HFF-Myc (cell line): Measurements from ENCODE around the gene GPC5.

ENCODE experiments used
- DNase-seq: peaks from one replicate; pipeline ENCODE4 v3.0.0-alpha.2; 2011; ENCODE audit warnings: low read depth; ENCODE audit errors: extremely low read depth
- H3K4me3 ChIP-seq: replicated peaks from 2 replicates; pipeline ENCODE4 v1.5.1; 2011; ENCODE audit warnings: low read depth, mild to moderate bottlenecking, control low read depth, low read length
- TF ChIP-seq, protein P1 (sequence below): IDR thresholded peaks from 2 replicates; pipeline ENCODE4 v1.5.1; 2012; ENCODE audit warnings: mild to moderate bottlenecking, low read depth, low read length, control low read depth; ENCODE audit errors: missing control alignments

Gene GPC5

DNA sequence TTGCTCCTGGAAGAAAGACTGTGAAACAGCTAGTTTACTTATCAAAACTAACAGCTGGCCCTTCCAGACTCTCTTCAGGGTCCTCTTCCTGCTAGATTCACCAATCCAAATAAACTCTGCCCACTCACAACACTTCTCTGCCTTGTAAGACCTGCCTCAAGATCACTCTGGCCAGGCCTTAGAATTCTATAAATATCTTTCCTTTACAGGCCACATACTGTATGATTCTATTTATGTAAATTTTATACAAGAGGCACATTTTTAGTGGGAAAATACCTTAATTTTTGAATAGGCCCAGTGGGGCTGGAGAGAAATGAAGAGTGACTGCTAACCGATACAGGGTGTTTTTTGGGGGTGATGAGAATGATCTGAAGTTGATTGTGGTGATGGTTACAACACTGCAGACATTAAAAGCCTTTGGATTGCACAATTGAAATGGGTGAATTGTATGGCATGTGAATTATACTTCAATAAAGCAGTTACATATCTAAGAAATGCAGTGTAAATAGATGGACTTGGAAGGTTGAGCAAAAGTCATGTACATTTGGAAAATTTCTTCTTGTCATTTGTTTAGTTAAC lies 141.8 kb downstream of the GPC5 start:
- no peak overlapping the region for H3K4me3 ChIP-seq
- no peak for DNase-seq
- TF ChIP-seq, protein P1, sequence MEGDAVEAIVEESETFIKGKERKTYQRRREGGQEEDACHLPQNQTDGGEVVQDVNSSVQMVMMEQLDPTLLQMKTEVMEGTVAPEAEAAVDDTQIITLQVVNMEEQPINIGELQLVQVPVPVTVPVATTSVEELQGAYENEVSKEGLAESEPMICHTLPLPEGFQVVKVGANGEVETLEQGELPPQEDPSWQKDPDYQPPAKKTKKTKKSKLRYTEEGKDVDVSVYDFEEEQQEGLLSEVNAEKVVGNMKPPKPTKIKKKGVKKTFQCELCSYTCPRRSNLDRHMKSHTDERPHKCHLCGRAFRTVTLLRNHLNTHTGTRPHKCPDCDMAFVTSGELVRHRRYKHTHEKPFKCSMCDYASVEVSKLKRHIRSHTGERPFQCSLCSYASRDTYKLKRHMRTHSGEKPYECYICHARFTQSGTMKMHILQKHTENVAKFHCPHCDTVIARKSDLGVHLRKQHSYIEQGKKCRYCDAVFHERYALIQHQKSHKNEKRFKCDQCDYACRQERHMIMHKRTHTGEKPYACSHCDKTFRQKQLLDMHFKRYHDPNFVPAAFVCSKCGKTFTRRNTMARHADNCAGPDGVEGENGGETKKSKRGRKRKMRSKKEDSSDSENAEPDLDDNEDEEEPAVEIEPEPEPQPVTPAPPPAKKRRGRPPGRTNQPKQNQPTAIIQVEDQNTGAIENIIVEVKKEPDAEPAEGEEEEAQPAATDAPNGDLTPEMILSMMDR = no peak

DNA sequence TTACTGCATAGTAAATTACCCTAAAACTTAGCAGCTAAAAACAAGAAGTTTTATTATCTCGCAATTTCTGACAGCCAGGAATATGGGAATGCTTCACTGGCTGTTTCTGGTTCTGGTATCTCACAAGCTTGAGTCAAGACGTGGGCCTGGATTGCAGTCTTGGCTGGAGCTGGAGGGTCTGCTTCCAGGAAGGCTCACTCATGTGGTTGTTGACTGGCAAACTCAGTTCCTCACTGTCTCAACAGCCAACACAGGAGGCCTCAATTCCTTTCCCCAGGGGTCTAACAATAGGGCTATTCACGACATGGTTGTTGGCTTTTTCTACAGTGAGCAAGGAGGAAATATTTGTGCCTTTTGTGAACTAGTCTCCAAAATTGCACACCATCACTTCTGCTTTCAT lies 146.3 kb downstream of the GPC5 start:
- DNase-seq = no peak
- no peak overlapping the region for H3K4me3 ChIP-seq
- TF ChIP-seq, protein P1 = no peak

DNA sequence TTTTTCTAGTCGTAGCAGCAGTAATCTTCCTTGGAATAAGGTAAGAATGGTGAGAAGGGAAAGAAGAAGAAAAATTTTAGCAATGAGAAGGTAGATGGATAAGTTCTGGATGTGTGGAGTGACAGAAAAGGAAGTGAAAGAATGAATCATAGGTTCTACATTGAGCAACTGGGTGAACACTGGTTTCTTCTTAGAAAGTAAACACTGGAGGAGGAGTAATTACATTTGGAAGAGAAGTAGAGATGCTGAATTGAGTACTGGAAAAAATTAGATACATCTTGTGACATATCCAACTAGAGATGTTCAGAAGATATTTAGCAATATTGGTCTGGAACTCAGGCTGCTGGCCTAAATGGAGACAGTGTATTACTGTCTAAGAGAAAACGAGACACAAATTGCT lies 148.5 kb downstream of the GPC5 start:
- no peak for DNase-seq
- TF ChIP-seq, protein P1 = no peak
- H3K4me3 ChIP-seq = no peak overlapping the region

DNA sequence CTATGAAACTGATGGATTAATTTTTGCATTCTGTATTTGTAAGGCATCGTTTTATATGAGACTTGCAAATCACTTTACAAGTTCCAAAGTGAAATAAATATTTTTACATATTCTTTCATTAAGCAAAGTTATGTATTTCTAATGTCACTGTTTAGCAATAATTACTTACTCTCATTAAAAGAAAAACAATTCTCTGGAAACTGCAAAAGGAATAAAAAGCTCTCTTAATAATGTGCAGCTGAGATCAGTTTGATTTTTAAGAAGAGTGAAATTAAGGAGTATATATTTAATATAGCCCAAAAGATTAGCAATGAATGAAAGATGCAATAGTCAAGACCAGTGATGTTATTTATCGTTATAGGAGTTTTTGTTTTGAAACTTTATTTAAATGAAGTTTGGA lies 155.2 kb downstream of the GPC5 start:
- no peak for DNase-seq
- no peak overlapping the region for H3K4me3 ChIP-seq
- TF ChIP-seq, protein P1 = no peak

DNA sequence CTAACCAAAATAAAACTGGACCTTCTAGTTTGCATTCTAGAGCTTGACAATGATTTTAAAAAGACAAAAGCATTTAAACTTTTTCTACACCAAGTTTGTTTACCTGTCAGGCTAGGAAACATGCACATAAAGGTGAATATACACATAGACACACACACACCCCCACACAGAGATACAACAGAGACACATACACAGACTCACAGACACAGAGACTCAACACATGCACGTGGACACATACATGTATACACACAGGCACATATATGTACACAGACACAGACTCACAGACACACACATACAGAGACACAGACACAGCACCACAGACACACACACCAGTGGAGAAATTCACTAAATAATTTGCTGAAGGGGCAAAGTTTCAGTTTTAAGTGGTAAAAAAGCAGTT lies 155.7 kb downstream of the GPC5 start:
- DNase-seq = no peak
- no peak overlapping the region for H3K4me3 ChIP-seq
- TF ChIP-seq, protein P1 = no peak

DNA sequence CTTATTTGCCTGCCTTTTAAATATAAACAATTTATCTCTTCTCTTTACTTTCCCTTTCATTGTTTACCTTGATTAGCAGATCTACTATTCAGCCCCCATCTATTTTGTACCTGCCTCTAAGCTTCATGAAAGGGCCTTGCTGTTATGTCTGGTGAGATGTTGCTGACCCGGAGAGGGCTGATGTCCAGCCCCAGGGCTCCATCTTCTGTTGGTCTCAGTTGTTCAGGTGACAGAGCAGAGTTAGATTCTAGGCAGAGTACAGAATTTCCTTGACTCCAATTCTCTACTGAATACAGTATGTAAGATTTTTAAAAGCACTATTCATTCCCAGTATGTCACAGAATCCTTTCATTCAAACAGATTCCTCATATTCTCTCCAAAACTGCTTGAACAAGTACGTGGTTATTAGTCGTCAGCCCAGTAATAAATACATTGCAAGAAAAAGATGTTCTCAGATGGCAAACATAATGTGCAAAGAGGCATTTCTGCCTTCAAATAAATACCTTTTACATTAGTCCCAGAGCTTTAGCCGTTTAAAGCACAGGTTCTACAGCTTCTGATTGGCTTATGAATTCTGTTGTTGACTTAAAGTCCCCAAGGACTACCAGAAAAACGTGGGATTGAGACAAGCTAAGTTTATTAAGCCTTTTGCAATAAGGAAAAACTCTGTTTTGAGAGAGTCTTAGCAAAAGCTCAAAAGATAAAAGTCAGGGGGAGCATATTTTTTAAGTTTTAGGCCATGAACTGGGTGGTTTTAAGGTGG lies 159.1 kb downstream of the GPC5 start:
- no peak for DNase-seq
- H3K4me3 ChIP-seq = no peak overlapping the region
- TF ChIP-seq, protein P1 = no peak
